Body of pancreas (tissue), 4 donors: Measurements from ENCODE around the gene PILRA. TPM values are rescaled to one million over a fixed set of nuclear protein-coding genes. Genes with fewer than 3 reads are reported as not detected.
"Not testable (repeated sequence)": the region's sequence is repeated elsewhere in the genome, so short reads cannot be mapped to it uniquely, and the experiment has no call there.

Source experiments
- ATAC-seq: fragments of 150-250 bp; one replicate; pipeline ENCODE4 v1.9.1; 2016
- DNase-seq, 4 donors: peaks; one replicate each; pipeline ENCODE4 v3.0.0-alpha.2; 2019
- H3K27ac ChIP-seq, 4 donors: fragments of 200-600 bp; sonication (generic); 1 replicate in 3 of 4; 2 replicates in 1 of 4; pipeline versions ENCODE4 v1.5.1 to v1.6.1; 2016 to 2019; ENCODE audit warnings: mild to moderate bottlenecking in 1 of 4, mixed read lengths in 1 of 4, moderate library complexity in 1 of 4
- H3K27me3 ChIP-seq, 2 donors: fragments of 200-600 bp; sonication (generic); one replicate each; pipeline ENCODE4 v1.6.0; 2016; ENCODE audit warnings: mild to moderate bottlenecking in 1 of 2
- H3K36me3 ChIP-seq, 2 donors: fragments of 200-600 bp; sonication (generic); replicated peaks in 1 of 2; 2 replicates each; pipeline ENCODE4 v1.5.1; 2016; ENCODE audit warnings: low read depth in 2 of 2; ENCODE audit not compliant: insufficient read depth in 1 of 2
- H3K4me1 ChIP-seq: fragments of 200-600 bp; sonication (generic); one replicate; pipeline ENCODE4 v1.6.0; 2016
- H3K4me3 ChIP-seq, 2 donors: fragments of 200-600 bp; sonication (generic); 1 replicate in 1 of 2; 2 replicates in 1 of 2; pipeline ENCODE4 v1.5.1; 2016 to 2019
- H3K9me3 ChIP-seq, 3 donors: fragments of 200-600 bp; sonication (generic); 1 replicate in 2 of 3; 2 replicates in 1 of 3; pipeline ENCODE4 v1.5.1; 2016
- POLR2A ChIP-seq, 3 donors: fragments of 450-650 bp; IDR thresholded peaks; one replicate each; pipeline ENCODE4 v1.6.1; 2016; ENCODE audit warnings: antibody characterized with exemption in 3 of 3, mild to moderate bottlenecking in 2 of 3
- WGBS, 2 donors: methylation state at CpG; one replicate each; pipeline ENCODE4 v1.1.5; 2017; 5-methylcytosine and 5-hydroxymethylcytosine counted together
- intact Hi-C: fragments of 100-400 bp; cut with DNase I; formaldehyde crosslinking; loops from one replicate; pipeline ENCODE4 v1.15.1; 2023
- total RNA-seq, 2 donors: library from RNA; depleted of rRNA; stranded (reverse); fragments of >200 nt; gene quantifications; one replicate each; pipeline ENCODE4 v1.1.0, GENCODE V29; 2016
- TF ChIP-seq, protein P1 (sequence below), 7 experiments: fragments of 450-650 bp in 4 of 7; fragments of 200-600 bp in 3 of 7; sonication (generic) in 3 of 7; IDR thresholded peaks; one replicate each; pipeline ENCODE4 v1.5.1; 2016 to 2019; ENCODE audit warnings: antibody characterized with exemption in 7 of 7

Gene PILRA
- total RNA-seq, 2 donors from 2014 or later: 7.0 TPM; not detected in 1

DNA sequence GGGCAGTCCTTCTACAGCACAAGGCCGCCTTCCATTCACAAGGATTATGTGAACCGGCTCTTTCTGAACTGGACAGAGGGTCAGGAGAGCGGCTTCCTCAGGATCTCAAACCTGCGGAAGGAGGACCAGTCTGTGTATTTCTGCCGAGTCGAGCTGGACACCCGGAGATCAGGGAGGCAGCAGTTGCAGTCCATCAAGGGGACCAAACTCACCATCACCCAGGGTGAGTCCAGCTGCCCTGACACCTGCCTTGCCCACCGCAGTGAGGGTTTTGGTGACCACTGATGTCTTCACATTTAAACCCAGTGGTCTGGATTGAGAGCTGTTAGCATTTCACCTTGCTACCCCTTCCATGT is 14.5 kb upstream of the PILRA start:
- 92% methylated on average over 8 of the region's 8 CpGs; no CpG with 5 or more reads in 1 of the 2 donors for WGBS, 2 donors
- Histone ChIP-seq H3K9me3 (no peaks in the 10 kb centered on the region), H3K4me1 (no peaks in the 10 kb centered on the region), H3K36me3 (peaks cover 6 to 22% of the 10 kb centered on the region in 2 donors), H3K27ac (no peak overlapping the region), H3K27me3 (no peaks in the 10 kb centered on the region), H3K4me3 (no peak overlapping the region)
- ATAC-seq: no peak
- intact Hi-C loops: no loop called here
- no peak for TF ChIP-seq POLR2A (IDR thresholded peaks at IDR 0.05)
- TF ChIP-seq, protein P1, sequence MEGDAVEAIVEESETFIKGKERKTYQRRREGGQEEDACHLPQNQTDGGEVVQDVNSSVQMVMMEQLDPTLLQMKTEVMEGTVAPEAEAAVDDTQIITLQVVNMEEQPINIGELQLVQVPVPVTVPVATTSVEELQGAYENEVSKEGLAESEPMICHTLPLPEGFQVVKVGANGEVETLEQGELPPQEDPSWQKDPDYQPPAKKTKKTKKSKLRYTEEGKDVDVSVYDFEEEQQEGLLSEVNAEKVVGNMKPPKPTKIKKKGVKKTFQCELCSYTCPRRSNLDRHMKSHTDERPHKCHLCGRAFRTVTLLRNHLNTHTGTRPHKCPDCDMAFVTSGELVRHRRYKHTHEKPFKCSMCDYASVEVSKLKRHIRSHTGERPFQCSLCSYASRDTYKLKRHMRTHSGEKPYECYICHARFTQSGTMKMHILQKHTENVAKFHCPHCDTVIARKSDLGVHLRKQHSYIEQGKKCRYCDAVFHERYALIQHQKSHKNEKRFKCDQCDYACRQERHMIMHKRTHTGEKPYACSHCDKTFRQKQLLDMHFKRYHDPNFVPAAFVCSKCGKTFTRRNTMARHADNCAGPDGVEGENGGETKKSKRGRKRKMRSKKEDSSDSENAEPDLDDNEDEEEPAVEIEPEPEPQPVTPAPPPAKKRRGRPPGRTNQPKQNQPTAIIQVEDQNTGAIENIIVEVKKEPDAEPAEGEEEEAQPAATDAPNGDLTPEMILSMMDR (IDR thresholded peaks at IDR 0.05): no peak
- no peak for DNase-seq

DNA sequence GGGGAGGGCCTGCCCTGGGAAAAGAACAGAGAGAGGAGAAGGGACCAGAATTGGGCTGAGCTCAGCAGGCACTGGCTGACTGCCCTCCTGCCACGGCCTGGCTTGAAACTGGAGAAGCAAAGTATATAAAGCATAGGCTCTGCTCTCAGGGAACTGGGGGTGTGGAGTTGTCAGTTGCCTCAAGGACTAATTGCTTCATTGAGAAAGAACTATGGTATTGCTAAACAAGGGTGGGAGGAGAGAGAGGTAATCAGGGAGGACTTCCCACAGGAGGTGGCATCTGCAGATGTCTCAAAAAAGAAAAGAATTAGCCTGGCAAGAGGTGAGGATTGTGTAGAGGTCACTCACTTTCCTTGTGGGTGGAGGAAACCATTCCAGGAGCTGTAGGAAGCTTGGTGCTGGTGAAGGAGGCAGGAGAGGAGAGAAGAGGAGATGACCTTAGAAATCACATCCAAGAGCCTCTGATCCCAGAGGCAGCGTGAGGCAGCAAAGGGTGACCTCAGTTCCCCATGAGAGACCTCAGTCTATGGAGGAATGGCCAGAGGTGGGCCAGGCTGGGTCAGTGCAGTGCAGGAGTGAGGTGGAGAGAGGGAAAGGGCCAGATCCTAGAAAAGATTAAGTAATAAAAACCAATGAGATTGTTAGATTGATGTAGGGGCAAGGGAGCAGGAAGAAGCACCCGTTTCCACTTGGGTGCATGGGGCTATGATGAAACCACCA is 13.0 kb upstream of the PILRA start:
- intact Hi-C loops: no loop called here
- Histone ChIP-seq H3K27ac (no peak overlapping the region), H3K4me1 (no peaks in the 10 kb centered on the region), H3K9me3 (no peaks in the 10 kb centered on the region), H3K27me3 (no peaks in the 10 kb centered on the region), H3K36me3 (peaks cover 4 to 22% of the 10 kb centered on the region in 2 donors), H3K4me3 (no peak overlapping the region)
- no peak for TF ChIP-seq POLR2A (IDR thresholded peaks at IDR 0.05)
- TF ChIP-seq, protein P1 (IDR thresholded peaks at IDR 0.05): no peak
- DNase-seq: no peak
- ATAC-seq: no peak
- WGBS, 2 donors: 88 to 90% methylated on average over 3 of the region's 3 CpGs

DNA sequence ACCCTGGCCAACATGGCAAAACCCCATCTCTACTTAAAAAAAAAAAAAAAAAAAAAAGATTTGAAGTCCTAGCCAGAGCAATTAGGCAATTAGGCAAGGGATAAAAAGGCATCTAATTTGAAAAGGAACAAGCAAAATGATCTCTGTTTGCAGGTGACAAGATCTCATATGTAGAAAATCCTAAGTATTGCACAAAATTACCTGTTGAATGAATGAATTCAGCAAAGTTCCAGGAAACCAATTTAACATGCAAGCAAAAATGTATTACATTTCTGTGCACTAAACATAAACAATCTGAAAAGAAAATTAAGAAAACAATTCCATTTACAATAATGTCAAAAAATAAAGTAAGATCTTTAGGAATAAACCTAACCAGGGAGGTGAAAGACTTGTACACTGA is 10.2 kb upstream of the PILRA start:
- Histone ChIP-seq H3K4me3 (no peak overlapping the region), H3K27me3 (no peaks in the 10 kb centered on the region), H3K4me1 (no peaks in the 10 kb centered on the region), H3K9me3 (no peaks in the 10 kb centered on the region), H3K36me3 (peaks cover 0 to 19% of the 10 kb centered on the region in 2 donors), H3K27ac (no peak overlapping the region)
- intact Hi-C loops: no loop called here
- TF ChIP-seq, protein P1 (IDR thresholded peaks at IDR 0.05): no peak
- TF ChIP-seq POLR2A (IDR thresholded peaks at IDR 0.05): no peak
- ATAC-seq: no peak
- DNase-seq: no peak

DNA sequence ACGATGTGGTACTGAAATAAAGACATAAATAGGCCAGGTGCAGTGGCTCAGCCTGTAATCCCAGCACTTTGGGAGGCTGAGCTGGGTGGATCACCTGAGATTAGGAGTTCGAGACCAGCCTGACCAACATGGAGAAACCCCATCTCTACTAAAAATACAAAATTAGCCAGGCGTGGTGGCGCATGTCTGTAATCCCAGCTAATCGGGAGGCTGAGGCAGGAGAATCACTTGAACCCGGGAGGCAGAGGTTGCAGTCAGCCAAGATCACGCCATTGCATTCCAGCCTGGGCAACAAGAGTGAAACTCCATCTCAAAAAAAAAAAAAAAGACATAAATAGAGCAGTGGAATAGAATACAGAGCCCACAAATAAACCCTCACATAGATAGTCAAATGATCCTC is 9.5 kb upstream of the PILRA start:
- H3K9me3 ChIP-seq, H3K27me3 ChIP-seq, intact Hi-C loops, ATAC-seq, DNase-seq, H3K4me1 ChIP-seq, H3K4me3 ChIP-seq, H3K27ac ChIP-seq: not testable (repeated sequence)
- 90 to 96% methylated on average over 7 of the region's 7 CpGs for WGBS, 2 donors
- H3K36me3 ChIP-seq: peaks cover 0 to 19% of the 10 kb centered on the region in 2 donors

DNA sequence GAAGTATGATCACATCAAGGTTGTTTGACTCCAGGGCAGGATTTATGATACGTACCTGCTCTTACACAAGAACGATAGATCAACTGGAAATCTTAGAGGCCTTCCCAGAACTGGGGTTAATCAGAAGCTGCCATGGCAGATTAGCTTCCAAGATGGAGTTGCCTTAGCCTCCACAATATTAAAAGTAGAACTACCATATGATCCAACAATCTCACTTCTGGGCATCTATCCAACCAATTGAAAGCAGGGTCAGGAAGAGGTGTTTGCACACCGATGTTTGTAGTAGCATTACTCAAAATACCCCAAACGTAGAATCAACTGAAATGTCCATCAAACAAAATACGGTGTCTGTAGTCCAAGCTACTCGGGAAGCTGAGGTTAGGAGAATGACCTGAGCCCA is 8.8 kb upstream of the PILRA start:
- H3K27ac ChIP-seq: no peak overlapping the region
- intact Hi-C loops: no loop called here
- H3K36me3 ChIP-seq: peaks cover 0 to 13% of the 10 kb centered on the region in 2 donors
- no peaks in the 10 kb centered on the region for H3K27me3 ChIP-seq
- H3K4me1 ChIP-seq: no peaks in the 10 kb centered on the region
- no peak for DNase-seq
- WGBS, 2 donors: 73 to 77% methylated on average over 6 of the region's 6 CpGs
- TF ChIP-seq, protein P1 (IDR thresholded peaks at IDR 0.05): no peak
- no peak for TF ChIP-seq POLR2A (IDR thresholded peaks at IDR 0.05)
- ATAC-seq: no peak
- H3K9me3 ChIP-seq: no peaks in the 10 kb centered on the region
- no peak overlapping the region for H3K4me3 ChIP-seq

DNA sequence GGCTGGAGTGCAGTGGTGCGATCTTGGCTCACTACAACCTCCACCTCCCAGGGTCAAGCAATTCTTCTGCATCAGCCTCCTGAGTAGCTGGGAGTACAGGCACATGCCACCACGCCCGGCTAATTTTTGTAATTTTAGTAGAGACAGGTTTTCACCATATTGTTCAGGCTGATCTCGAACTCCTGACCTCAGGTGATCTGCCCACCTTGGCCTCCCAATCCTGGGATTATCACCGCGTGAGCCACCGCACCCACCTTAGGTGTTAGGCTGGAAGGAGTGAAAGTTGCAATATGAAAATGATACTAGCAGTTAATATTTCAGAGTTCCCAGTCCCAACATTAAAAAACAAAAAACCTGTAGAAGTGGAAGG is 7.3 kb upstream of the PILRA start:
- H3K4me1 ChIP-seq, ATAC-seq, H3K9me3 ChIP-seq, H3K4me3 ChIP-seq, H3K27me3 ChIP-seq, DNase-seq, H3K27ac ChIP-seq, H3K36me3 ChIP-seq, intact Hi-C loops: not testable (repeated sequence)
- 93 to 97% methylated on average over 7 of the region's 7 CpGs for WGBS, 2 donors
